HCT116 (cell line): ENCODE measurements around the gene OVAAL. TPM values are rescaled to one million over a fixed set of nuclear protein-coding genes. Genes with fewer than 3 reads are reported as not detected.

Source experiments
- ATAC-seq: fragments of 200-7000 bp; cut with Tn5 transposase; 2 replicates; pipeline ENCODE4 v1.9.1; 2020; ENCODE audit warnings: mild to moderate bottlenecking, moderate library complexity
- BruUV-seq: library from RNA; stranded (reverse); fragments of 400-500 nt; replicated peaks from 2 replicates; lab custom pipeline; 2021; lab: Mats Ljungman, UMichigan
- CTCF ChIA-PET: fragments of 300-600 bp; sonication (Branson Sonifier 250); formaldehyde crosslinking; loops from one replicate; lab custom pipeline; 2021; ENCODE audit warnings: antibody characterized with exemption; lab: Charles Lee
- POLR2A ChIA-PET: fragments of 300-600, 350-600 bp; sonication (Branson Sonifier 250); formaldehyde crosslinking; loops from one replicate; lab custom pipeline; 2021; ENCODE audit warnings: antibody characterized with exemption; lab: Charles Lee
- RAD21 ChIA-PET, 2 experiments: fragments of 300-600 bp; sonication (Branson Sonifier 250); formaldehyde crosslinking; loops; one replicate each; lab custom pipeline; 2023; ENCODE audit warnings: low total read pairs in 2 of 2; ENCODE audit not compliant: uncharacterized antibody in 2 of 2, unreplicated experiment in 2 of 2, low non-redundant PET in 1 of 2; lab: Charles Lee
- DNase-seq: peaks from one replicate; pipeline ENCODE4 v3.0.0-alpha.2; 2010; ENCODE audit warnings: low read depth, low spot score
- H2AFZ ChIP-seq: fragments of 200-600 bp; shearing (Covaris generic), sonication (generic); 2 replicates; pipeline ENCODE4 v1.6.1; 2017; ENCODE audit warnings: low read depth, mixed run types, mixed read lengths, antibody characterized with exemption, low read length; ENCODE audit not compliant: poor library complexity, severe bottlenecking
- H3K27ac ChIP-seq: 2 replicates; pipeline ENCODE4 v1.5.1; 2012; ENCODE audit warnings: low read depth, low read length
- H3K27me3 ChIP-seq: fragments of 200-600 bp; sonication (generic); 2 replicates; pipeline ENCODE4 v1.6.1; 2016; ENCODE audit warnings: mixed run types, low read length, mixed read lengths; ENCODE audit not compliant: insufficient read depth
- H3K36me3 ChIP-seq, 2 experiments: fragments of 200-500 bp in 1 of 2; fragments of 200-600 bp in 1 of 2; sonication (Bioruptor generic) in 1 of 2; sonication (generic) in 1 of 2; 2 replicates each; pipeline versions ENCODE4 v1.5.1 to v1.6.1; 2014 to 2016; ENCODE audit warnings: low read length in 2 of 2, inconsistent platforms in 1 of 2, mixed read lengths in 1 of 2, mixed run types in 1 of 2; ENCODE audit not compliant: insufficient read depth in 2 of 2, control insufficient read depth in 1 of 2
- H3K4me1 ChIP-seq, 2 experiments: fragments of 200-600 bp in 1 of 2; sonication (generic) in 1 of 2; 2 replicates each; pipeline versions ENCODE4 v1.5.1 to v1.6.1; 2012 to 2017; ENCODE audit warnings: low read length in 2 of 2, inconsistent platforms in 1 of 2, mild to moderate bottlenecking in 1 of 2, mixed read lengths in 1 of 2, mixed run types in 1 of 2, moderate library complexity in 1 of 2; ENCODE audit not compliant: insufficient read depth in 2 of 2, control insufficient read depth in 1 of 2
- H3K4me2 ChIP-seq: fragments of 200-600 bp; sonication (generic); 2 replicates; pipeline ENCODE4 v1.6.1; 2017; ENCODE audit warnings: mixed run types, low read length, mixed read lengths
- H3K4me3 ChIP-seq, 2 experiments: fragments of 200-600 bp in 1 of 2; sonication (generic) in 1 of 2; replicated peaks in 1 of 2; 2 replicates each; pipeline ENCODE4 v1.5.1; 2011 to 2016; ENCODE audit warnings: low read length in 2 of 2, control low read depth in 1 of 2, low read depth in 1 of 2, mild to moderate bottlenecking in 1 of 2, mixed read lengths in 1 of 2, mixed run types in 1 of 2
- H3K79me2 ChIP-seq: fragments of 200-600 bp; sonication (generic); 2 replicates; pipeline ENCODE4 v1.6.1; 2017; ENCODE audit warnings: mild to moderate bottlenecking, mixed run types, low read length, moderate library complexity, mixed read lengths; ENCODE audit not compliant: insufficient read depth
- H3K9ac ChIP-seq: fragments of 200-600 bp; sonication (generic); 2 replicates; pipeline ENCODE4 v1.6.1; 2016; ENCODE audit warnings: low read length, mixed read lengths
- H3K9me2 ChIP-seq: fragments of 200-600 bp; sonication (generic), shearing (Covaris generic); 2 replicates; pipeline ENCODE4 v1.6.1; 2017; ENCODE audit warnings: mixed run types, mild to moderate bottlenecking, moderate library complexity; ENCODE audit not compliant: insufficient read depth
- H3K9me3 ChIP-seq, 2 experiments: fragments of 200-500 bp in 1 of 2; fragments of 200-600 bp in 1 of 2; sonication (Bioruptor generic) in 1 of 2; sonication (generic) in 1 of 2; 2 replicates each; pipeline ENCODE4 v1.6.1; 2014 to 2017; ENCODE audit warnings: low read length in 2 of 2, mixed read lengths in 2 of 2, inconsistent platforms in 1 of 2, low read depth in 1 of 2, mild to moderate bottlenecking in 1 of 2, mixed run types in 1 of 2, moderate library complexity in 1 of 2; ENCODE audit not compliant: control insufficient read depth in 1 of 2, insufficient read depth in 1 of 2
- H4K20me1 ChIP-seq: fragments of 200-600 bp; sonication (generic), shearing (Covaris generic); 2 replicates; pipeline ENCODE4 v1.6.1; 2017; ENCODE audit warnings: mixed run types, mild to moderate bottlenecking, moderate library complexity; ENCODE audit not compliant: insufficient read depth
- ATF3 ChIP-seq: IDR thresholded peaks from 2 replicates; pipeline ENCODE4 v1.6.1; 2012
- CBX3 ChIP-seq: IDR thresholded peaks from 2 replicates; pipeline ENCODE4 v1.6.1; 2012; ENCODE audit warnings: low read depth
- CEBPB ChIP-seq: IDR thresholded peaks from 2 replicates; pipeline ENCODE4 v1.6.1; 2012; ENCODE audit warnings: low read depth
- ELF1 ChIP-seq: IDR thresholded peaks from 2 replicates; pipeline ENCODE4 v1.6.1; 2012; ENCODE audit warnings: low read depth, borderline replicate concordance
- EZH2 ChIP-seq: fragments of 200-600 bp; sonication (generic); IDR thresholded peaks from 2 replicates; pipeline ENCODE4 v1.6.1; 2017; ENCODE audit warnings: antibody characterized with exemption, mixed run types
- EZH2phosphoT487 ChIP-seq: fragments of 200-600 bp; IDR thresholded peaks from 2 replicates; pipeline ENCODE4 v1.6.1; 2018; ENCODE audit warnings: antibody characterized with exemption, borderline replicate concordance
- JUND ChIP-seq: IDR thresholded peaks from 2 replicates; pipeline ENCODE4 v1.6.1; 2012
- POLR2A ChIP-seq: IDR thresholded peaks from 2 replicates; pipeline ENCODE4 v1.7.0; 2011; ENCODE audit warnings: borderline replicate concordance; ENCODE audit not compliant: insufficient read depth, insufficient read length; ENCODE audit errors: extremely low read depth
- POLR2AphosphoS5 ChIP-seq: IDR thresholded peaks from 2 replicates; pipeline ENCODE4 v1.6.1; 2011; ENCODE audit warnings: mild to moderate bottlenecking, low read depth, low read length, moderate library complexity
- RAD21 ChIP-seq: IDR thresholded peaks from 2 replicates; pipeline ENCODE4 v1.6.1; 2012; ENCODE audit warnings: low read depth, mild to moderate bottlenecking
- SIN3A ChIP-seq: IDR thresholded peaks from 2 replicates; pipeline ENCODE4 v1.6.1; 2012; ENCODE audit warnings: low read depth
- SP1 ChIP-seq: IDR thresholded peaks from 2 replicates; pipeline ENCODE4 v1.6.1; 2012; ENCODE audit warnings: low read depth
- SRF ChIP-seq: IDR thresholded peaks from 2 replicates; pipeline ENCODE4 v1.6.1; 2012; ENCODE audit warnings: low read depth
- TCF7L2 ChIP-seq: IDR thresholded peaks from 2 replicates; pipeline ENCODE4 v1.7.0; 2011; ENCODE audit warnings: borderline replicate concordance, inconsistent platforms; ENCODE audit not compliant: insufficient read depth, insufficient read length; ENCODE audit errors: extremely low read depth
- YY1 ChIP-seq: IDR thresholded peaks from 2 replicates; pipeline ENCODE4 v1.6.1; 2011; ENCODE audit warnings: low read length, low read depth, moderate library complexity, mild to moderate bottlenecking; ENCODE audit not compliant: insufficient replicate concordance; ENCODE audit errors: extremely low read depth
- ZFX ChIP-seq: fragments of 450-650 bp; IDR thresholded peaks from 2 replicates; pipeline ENCODE4 v1.6.1; 2017
- ZNF274 ChIP-seq: fragments of 200-500 bp; sonication (Bioruptor generic); IDR thresholded peaks from 2 replicates; pipeline ENCODE4 v1.6.1; 2014; ENCODE audit warnings: mild to moderate bottlenecking, low read depth, low read length, inconsistent platforms
- intact Hi-C: fragments of 100-400 bp; cut with micrococcal nuclease; formaldehyde crosslinking; loops from 2 replicates; pipeline ENCODE4 v1.10.0; 2022
- total RNA-seq: library from RNA; stranded (reverse); gene quantifications from one replicate; pipeline ENCODE4 v1.2.1, GENCODE V29; 2021; ENCODE audit not compliant: unreplicated experiment
- TF ChIP-seq, protein P1 (sequence below), 3 experiments: fragments of 200-600 bp in 1 of 3; sonication (generic) in 1 of 3; IDR thresholded peaks in 2 of 3; conservative IDR thresholded peaks in 1 of 3; 2 replicates each; pipeline ENCODE4 v1.5.1; 2012 to 2017; ENCODE audit warnings: low read depth in 2 of 3, low read length in 2 of 3, antibody characterized with exemption in 1 of 3, borderline replicate concordance in 1 of 3, control low read depth in 1 of 3, mild to moderate bottlenecking in 1 of 3, mixed read lengths in 1 of 3, mixed run types in 1 of 3, moderate library complexity in 1 of 3; ENCODE audit not compliant: insufficient read depth in 1 of 3
- TF ChIP-seq, protein P2 (sequence below): IDR thresholded peaks from 2 replicates; pipeline ENCODE4 v1.6.1; 2011; ENCODE audit warnings: mild to moderate bottlenecking, low read length, moderate library complexity; ENCODE audit not compliant: insufficient replicate concordance; ENCODE audit errors: extremely low read depth
- TF ChIP-seq, protein P3 (sequence below): IDR thresholded peaks from 2 replicates; pipeline ENCODE4 v1.6.1; 2012; ENCODE audit warnings: low read depth

Gene OVAAL
- total RNA-seq, 1 experiment from 2014 or later, result not detected

GRCh38 chr1:180600343-180600742 is 41.6 kb downstream of the OVAAL start:
- ATAC-seq (no peak), DNase-seq (no peak)
- no peak overlapping the region for H3K9ac ChIP-seq
- no peak overlapping the region for H3K4me3 ChIP-seq
- no peaks in the 10 kb centered on the region for H3K4me1 ChIP-seq
- H3K4me2 ChIP-seq, result no peak overlapping the region
- H3K36me3 ChIP-seq, result no peaks in the 10 kb centered on the region
- H4K20me1 ChIP-seq, result no peaks in the 10 kb centered on the region
- H3K9me3 ChIP-seq, result no peaks in the 10 kb centered on the region
- intact Hi-C loops, result no loop called here
- H3K27me3 ChIP-seq, result no peaks in the 10 kb centered on the region
- no TSS peak for BruUV-seq
- ChIA-PET RAD21 (no interaction called here), CTCF (no interaction called here), POLR2A (no interaction called here)
- H3K27ac ChIP-seq, result no peak overlapping the region
- H3K79me2 ChIP-seq, result no peaks in the 10 kb centered on the region
- no peaks in the 10 kb centered on the region for H3K9me2 ChIP-seq
- no peak overlapping the region for H2AFZ ChIP-seq
- TF ChIP-seq, protein P1, sequence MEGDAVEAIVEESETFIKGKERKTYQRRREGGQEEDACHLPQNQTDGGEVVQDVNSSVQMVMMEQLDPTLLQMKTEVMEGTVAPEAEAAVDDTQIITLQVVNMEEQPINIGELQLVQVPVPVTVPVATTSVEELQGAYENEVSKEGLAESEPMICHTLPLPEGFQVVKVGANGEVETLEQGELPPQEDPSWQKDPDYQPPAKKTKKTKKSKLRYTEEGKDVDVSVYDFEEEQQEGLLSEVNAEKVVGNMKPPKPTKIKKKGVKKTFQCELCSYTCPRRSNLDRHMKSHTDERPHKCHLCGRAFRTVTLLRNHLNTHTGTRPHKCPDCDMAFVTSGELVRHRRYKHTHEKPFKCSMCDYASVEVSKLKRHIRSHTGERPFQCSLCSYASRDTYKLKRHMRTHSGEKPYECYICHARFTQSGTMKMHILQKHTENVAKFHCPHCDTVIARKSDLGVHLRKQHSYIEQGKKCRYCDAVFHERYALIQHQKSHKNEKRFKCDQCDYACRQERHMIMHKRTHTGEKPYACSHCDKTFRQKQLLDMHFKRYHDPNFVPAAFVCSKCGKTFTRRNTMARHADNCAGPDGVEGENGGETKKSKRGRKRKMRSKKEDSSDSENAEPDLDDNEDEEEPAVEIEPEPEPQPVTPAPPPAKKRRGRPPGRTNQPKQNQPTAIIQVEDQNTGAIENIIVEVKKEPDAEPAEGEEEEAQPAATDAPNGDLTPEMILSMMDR (IDR thresholded peaks at IDR 0.05 in 2 of 3, conservative IDR thresholded peaks at IDR 0.05 in 1 of 3; ENCODE audit: borderline replicate concordance in 1 of 3, insufficient read depth in 1 of 3, low read depth in 2 of 3, low read length in 2 of 3), result no peak
- no peak for TF ChIP-seq ATF3
- no peak for TF ChIP-seq SRF
- no peak for TF ChIP-seq RAD21
- TF ChIP-seq TCF7L2, result no peak
- no peak for TF ChIP-seq YY1
- no peak for TF ChIP-seq CEBPB
- TF ChIP-seq SP1, result no peak
- no peak for TF ChIP-seq ZFX
- TF ChIP-seq EZH2, result no peak
- no peak for TF ChIP-seq JUND
- TF ChIP-seq CBX3, result no peak
- no peak for TF ChIP-seq SIN3A
- no peak for TF ChIP-seq POLR2A
- no peak for TF ChIP-seq ZNF274
- TF ChIP-seq EZH2phosphoT487, result no peak
- no peak for TF ChIP-seq POLR2AphosphoS5
- TF ChIP-seq, protein P2, sequence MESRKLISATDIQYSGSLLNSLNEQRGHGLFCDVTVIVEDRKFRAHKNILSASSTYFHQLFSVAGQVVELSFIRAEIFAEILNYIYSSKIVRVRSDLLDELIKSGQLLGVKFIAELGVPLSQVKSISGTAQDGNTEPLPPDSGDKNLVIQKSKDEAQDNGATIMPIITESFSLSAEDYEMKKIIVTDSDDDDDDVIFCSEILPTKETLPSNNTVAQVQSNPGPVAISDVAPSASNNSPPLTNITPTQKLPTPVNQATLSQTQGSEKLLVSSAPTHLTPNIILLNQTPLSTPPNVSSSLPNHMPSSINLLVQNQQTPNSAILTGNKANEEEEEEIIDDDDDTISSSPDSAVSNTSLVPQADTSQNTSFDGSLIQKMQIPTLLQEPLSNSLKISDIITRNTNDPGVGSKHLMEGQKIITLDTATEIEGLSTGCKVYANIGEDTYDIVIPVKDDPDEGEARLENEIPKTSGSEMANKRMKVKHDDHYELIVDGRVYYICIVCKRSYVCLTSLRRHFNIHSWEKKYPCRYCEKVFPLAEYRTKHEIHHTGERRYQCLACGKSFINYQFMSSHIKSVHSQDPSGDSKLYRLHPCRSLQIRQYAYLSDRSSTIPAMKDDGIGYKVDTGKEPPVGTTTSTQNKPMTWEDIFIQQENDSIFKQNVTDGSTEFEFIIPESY, result no peak
- TF ChIP-seq, protein P3, sequence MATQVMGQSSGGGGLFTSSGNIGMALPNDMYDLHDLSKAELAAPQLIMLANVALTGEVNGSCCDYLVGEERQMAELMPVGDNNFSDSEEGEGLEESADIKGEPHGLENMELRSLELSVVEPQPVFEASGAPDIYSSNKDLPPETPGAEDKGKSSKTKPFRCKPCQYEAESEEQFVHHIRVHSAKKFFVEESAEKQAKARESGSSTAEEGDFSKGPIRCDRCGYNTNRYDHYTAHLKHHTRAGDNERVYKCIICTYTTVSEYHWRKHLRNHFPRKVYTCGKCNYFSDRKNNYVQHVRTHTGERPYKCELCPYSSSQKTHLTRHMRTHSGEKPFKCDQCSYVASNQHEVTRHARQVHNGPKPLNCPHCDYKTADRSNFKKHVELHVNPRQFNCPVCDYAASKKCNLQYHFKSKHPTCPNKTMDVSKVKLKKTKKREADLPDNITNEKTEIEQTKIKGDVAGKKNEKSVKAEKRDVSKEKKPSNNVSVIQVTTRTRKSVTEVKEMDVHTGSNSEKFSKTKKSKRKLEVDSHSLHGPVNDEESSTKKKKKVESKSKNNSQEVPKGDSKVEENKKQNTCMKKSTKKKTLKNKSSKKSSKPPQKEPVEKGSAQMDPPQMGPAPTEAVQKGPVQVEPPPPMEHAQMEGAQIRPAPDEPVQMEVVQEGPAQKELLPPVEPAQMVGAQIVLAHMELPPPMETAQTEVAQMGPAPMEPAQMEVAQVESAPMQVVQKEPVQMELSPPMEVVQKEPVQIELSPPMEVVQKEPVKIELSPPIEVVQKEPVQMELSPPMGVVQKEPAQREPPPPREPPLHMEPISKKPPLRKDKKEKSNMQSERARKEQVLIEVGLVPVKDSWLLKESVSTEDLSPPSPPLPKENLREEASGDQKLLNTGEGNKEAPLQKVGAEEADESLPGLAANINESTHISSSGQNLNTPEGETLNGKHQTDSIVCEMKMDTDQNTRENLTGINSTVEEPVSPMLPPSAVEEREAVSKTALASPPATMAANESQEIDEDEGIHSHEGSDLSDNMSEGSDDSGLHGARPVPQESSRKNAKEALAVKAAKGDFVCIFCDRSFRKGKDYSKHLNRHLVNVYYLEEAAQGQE, result no peak
- TF ChIP-seq ELF1, result no peak
